Osteoblast (primary cell): ENCODE data around the gene EXOG. TPM values are rescaled to one million over a fixed set of nuclear protein-coding genes. Genes with fewer than 3 reads are reported as not detected.
A peak's percentile ranks its signal among the peaks of the same experiment; 100 is the strongest.

ENCODE experiments used
- DNase-seq: peaks from one replicate; pipeline ENCODE4 v3.0.0; 2011; ENCODE audit warnings: low spot score, mixed read lengths; ENCODE audit not compliant: insufficient read length; ENCODE audit errors: missing footprints
- H2AFZ ChIP-seq: 2 replicates; pipeline ENCODE4 v1.6.0; 2011; ENCODE audit warnings: mild to moderate bottlenecking, low read length
- H3K27ac ChIP-seq: 2 replicates; pipeline ENCODE4 v1.5.1; 2011; ENCODE audit warnings: mild to moderate bottlenecking, low read depth, low read length, moderate library complexity
- H3K27me3 ChIP-seq: 2 replicates; pipeline ENCODE4 v1.6.0; 2012; ENCODE audit warnings: mild to moderate bottlenecking, control low read depth, inconsistent platforms, low read length, moderate library complexity; ENCODE audit not compliant: insufficient read depth
- H3K36me3 ChIP-seq: 2 replicates; pipeline ENCODE4 v1.5.1; 2011; ENCODE audit warnings: mild to moderate bottlenecking, low read length, control low read depth, moderate library complexity; ENCODE audit not compliant: insufficient read depth
- H3K4me1 ChIP-seq: 2 replicates; pipeline ENCODE4 v1.5.1; 2011; ENCODE audit warnings: mild to moderate bottlenecking, low read length, control low read depth, moderate library complexity; ENCODE audit not compliant: insufficient read depth
- H3K4me2 ChIP-seq: 2 replicates; pipeline ENCODE4 v1.6.0; 2011; ENCODE audit warnings: mild to moderate bottlenecking, low read length; ENCODE audit not compliant: insufficient read depth
- H3K4me3 ChIP-seq: fragments of 200-600 bp; sonication (generic); 3 replicates; pipeline ENCODE4 v1.5.1; 2012; ENCODE audit warnings: mild to moderate bottlenecking, low read length, inconsistent platforms; ENCODE audit not compliant: insufficient read depth
- H3K79me2 ChIP-seq: 2 replicates; pipeline ENCODE4 v1.6.0; 2012; ENCODE audit warnings: mild to moderate bottlenecking, low read length, control low read depth, inconsistent platforms; ENCODE audit not compliant: insufficient read depth
- H3K9me3 ChIP-seq: 2 replicates; pipeline ENCODE4 v1.5.1; 2011; ENCODE audit warnings: low read depth, low read length, control low read depth
- H4K20me1 ChIP-seq: 2 replicates; pipeline ENCODE4 v1.6.0; 2012; ENCODE audit warnings: mild to moderate bottlenecking, low read length, control low read depth; ENCODE audit not compliant: insufficient read depth
- total RNA-seq: library from RNA; depleted of rRNA; stranded (reverse); fragments of >200 nt; gene quantifications from 2 replicates; pipeline ENCODE4 v1.2.3, GENCODE V29; 2012
- TF ChIP-seq, protein P1 (sequence below): IDR thresholded peaks from 2 replicates; pipeline ENCODE4 v1.5.1; 2011; ENCODE audit warnings: mild to moderate bottlenecking, low read depth, low read length, moderate library complexity; ENCODE audit errors: extremely low read depth

Gene EXOG, protein sequence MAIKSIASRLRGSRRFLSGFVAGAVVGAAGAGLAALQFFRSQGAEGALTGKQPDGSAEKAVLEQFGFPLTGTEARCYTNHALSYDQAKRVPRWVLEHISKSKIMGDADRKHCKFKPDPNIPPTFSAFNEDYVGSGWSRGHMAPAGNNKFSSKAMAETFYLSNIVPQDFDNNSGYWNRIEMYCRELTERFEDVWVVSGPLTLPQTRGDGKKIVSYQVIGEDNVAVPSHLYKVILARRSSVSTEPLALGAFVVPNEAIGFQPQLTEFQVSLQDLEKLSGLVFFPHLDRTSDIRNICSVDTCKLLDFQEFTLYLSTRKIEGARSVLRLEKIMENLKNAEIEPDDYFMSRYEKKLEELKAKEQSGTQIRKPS
- total RNA-seq, result 14.5 and 20.0 TPM in 2 replicates

DNA sequence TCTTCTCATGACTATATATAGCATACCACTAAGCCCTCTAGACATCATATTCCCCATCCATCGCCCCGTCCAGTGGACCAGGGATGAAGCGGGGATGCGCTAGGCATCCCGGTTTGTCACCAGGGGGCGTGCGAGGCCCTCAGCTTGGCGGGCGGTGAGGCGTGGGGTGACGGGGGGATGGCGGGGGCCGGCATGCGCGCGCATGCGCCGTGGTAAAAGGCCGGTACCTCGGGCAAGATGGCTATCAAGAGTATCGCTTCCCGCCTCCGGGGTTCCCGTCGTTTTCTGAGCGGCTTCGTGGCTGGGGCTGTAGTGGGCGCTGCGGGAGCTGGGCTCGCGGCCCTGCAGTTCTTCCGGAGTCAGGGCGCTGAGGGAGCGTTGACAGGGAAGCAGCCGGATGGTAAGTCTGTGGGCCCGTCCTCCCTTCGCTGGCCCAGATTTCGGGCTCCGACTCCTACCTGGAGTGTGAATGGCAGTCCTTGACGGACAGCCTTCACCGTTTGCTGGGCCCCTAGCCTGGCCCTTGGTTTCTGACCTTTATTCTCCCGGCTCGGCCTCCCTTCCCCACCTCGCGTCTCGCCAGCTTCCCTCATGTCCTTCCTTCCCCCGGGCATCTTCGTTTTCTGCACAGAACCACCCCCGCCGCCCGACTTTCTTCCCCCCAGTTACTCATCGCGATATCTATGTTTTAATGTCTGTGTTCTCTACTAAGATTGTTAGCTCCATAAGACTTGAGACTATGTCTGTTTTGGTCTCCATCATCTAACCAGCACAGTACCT, at the start of gene EXOG:
EXOG (plus strand) TSS at position 210 of the 780 bp plus-strand sequence; CDS start at position 238, 28 bp downstream.
- H3K4me2 ChIP-seq, result peak within 1 kb of the TSS; percentile 88
- H3K36me3 ChIP-seq, result peaks cover 18% of the 10 kb centered on the region
- H3K4me1 ChIP-seq, result peaks cover 15% of the 10 kb centered on the region
- peak; percentile 97 for DNase-seq
- peaks cover 7% of the 10 kb centered on the region for H4K20me1 ChIP-seq
- peak within 1 kb of the TSS; percentile 71 for H3K27ac ChIP-seq
- H2AFZ ChIP-seq, result peak within 1 kb of the TSS; percentile 99
- no peaks in the 10 kb centered on the region for H3K27me3 ChIP-seq
- TF ChIP-seq, protein P1, sequence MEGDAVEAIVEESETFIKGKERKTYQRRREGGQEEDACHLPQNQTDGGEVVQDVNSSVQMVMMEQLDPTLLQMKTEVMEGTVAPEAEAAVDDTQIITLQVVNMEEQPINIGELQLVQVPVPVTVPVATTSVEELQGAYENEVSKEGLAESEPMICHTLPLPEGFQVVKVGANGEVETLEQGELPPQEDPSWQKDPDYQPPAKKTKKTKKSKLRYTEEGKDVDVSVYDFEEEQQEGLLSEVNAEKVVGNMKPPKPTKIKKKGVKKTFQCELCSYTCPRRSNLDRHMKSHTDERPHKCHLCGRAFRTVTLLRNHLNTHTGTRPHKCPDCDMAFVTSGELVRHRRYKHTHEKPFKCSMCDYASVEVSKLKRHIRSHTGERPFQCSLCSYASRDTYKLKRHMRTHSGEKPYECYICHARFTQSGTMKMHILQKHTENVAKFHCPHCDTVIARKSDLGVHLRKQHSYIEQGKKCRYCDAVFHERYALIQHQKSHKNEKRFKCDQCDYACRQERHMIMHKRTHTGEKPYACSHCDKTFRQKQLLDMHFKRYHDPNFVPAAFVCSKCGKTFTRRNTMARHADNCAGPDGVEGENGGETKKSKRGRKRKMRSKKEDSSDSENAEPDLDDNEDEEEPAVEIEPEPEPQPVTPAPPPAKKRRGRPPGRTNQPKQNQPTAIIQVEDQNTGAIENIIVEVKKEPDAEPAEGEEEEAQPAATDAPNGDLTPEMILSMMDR, result peak; percentile 76
- no peaks in the 10 kb centered on the region for H3K9me3 ChIP-seq
- H3K4me3 ChIP-seq, result peak within 1 kb of the TSS; percentile 91
- peaks cover 15% of the 10 kb centered on the region for H3K79me2 ChIP-seq

DNA sequence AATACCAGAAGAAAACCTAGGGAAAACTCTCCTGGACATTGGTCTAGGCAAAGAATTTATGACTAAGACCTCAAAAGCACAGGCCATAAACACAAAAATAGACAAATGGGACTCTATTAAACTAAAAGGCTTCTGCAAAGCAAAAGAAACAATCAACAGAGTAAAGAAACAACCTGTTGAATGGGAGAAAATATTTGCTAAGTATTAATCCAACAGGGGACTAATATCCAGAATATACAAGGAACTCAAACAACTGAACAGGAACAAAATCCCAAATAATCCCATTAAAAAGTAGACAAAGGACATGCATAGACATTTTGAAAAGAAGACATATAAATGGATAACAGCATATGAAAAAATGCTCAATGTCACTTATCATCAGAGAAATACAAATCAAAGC, 49.3 kb upstream of the EXOG start:
- TF ChIP-seq, protein P1, result no peak
- Histone ChIP-seq H2AFZ (no peak overlapping the region), H3K4me1 (no peaks in the 10 kb centered on the region), H3K36me3 (no peaks in the 10 kb centered on the region), H3K27ac (no peak overlapping the region), H3K27me3 (no peaks in the 10 kb centered on the region), H3K4me2 (no peak overlapping the region), H3K79me2 (no peaks in the 10 kb centered on the region), H3K4me3 (no peak overlapping the region), H4K20me1 (no peaks in the 10 kb centered on the region), H3K9me3 (no peaks in the 10 kb centered on the region)
- no peak for DNase-seq

DNA sequence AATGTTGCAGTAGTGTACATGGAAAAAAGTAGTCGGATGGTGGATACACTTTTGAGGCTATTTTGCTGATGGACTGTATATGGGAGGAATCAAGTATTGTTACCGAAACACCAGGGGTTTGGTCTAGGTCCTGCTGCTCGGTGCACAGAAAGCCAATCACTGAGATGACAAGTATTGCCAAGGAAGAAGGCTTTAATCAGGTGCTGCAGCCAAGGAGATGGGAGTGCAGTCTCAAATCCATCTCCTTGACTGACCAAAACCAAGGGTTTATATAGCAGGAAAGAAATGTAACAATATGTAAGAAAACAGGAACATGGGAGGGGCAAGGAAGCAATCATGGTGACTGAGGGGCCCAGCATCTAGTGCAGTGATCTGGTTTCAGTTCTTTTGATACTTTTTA, 45.3 kb upstream of the EXOG start:
- H4K20me1 ChIP-seq, result peaks cover 4% of the 10 kb centered on the region
- H2AFZ ChIP-seq, result no peak overlapping the region
- H3K4me3 ChIP-seq, result no peak overlapping the region
- no peak overlapping the region for H3K27ac ChIP-seq
- no peaks in the 10 kb centered on the region for H3K79me2 ChIP-seq
- H3K9me3 ChIP-seq, result no peaks in the 10 kb centered on the region
- no peak overlapping the region for H3K4me2 ChIP-seq
- peaks cover 10% of the 10 kb centered on the region for H3K4me1 ChIP-seq
- no peak for DNase-seq
- no peaks in the 10 kb centered on the region for H3K36me3 ChIP-seq
- H3K27me3 ChIP-seq, result no peaks in the 10 kb centered on the region
- TF ChIP-seq, protein P1, result no peak
